Activated CD4-positive, alpha-beta memory T cell treated with anti-CD3 and anti-CD28 coated beads, Interleukin-2, amount 10 ng/mL, durations not matched to agents 7 days and 5 days (primary cell): ENCODE results near the gene MAGEC2. TPM values are rescaled to one million over a fixed set of nuclear protein-coding genes. Genes with fewer than 3 reads are reported as not detected.

Experiments used
- CTCF ChIA-PET: fragments of 350-600 bp; sonication (Branson Sonifier 250); formaldehyde crosslinking; loops from one replicate; lab custom pipeline; 2021; ENCODE audit warnings: antibody characterized with exemption, inconsistent platforms; lab: Charles Lee
- POLR2A ChIA-PET: fragments of 350-600 bp; sonication (Branson Sonifier 250); formaldehyde crosslinking; loops from one replicate; lab custom pipeline; 2021; ENCODE audit warnings: antibody characterized with exemption; lab: Charles Lee
- DNase-seq: peaks from one replicate; pipeline ENCODE4 v3.0.0-alpha.2; 2020
- H3K27ac Mint-ChIP-seq: one replicate; pipeline ENCODE4 v1.8.0; 2021; ENCODE audit warnings: mild to moderate bottlenecking, mixed read lengths
- H3K27me3 Mint-ChIP-seq: one replicate; pipeline ENCODE4 v1.8.0; 2021; ENCODE audit warnings: mixed read lengths
- H3K36me3 Mint-ChIP-seq: one replicate; pipeline ENCODE4 v1.8.0; 2021; ENCODE audit warnings: low read depth, mixed read lengths
- H3K4me1 Mint-ChIP-seq: one replicate; pipeline ENCODE4 v1.8.0; 2021; ENCODE audit warnings: mixed read lengths
- H3K4me3 Mint-ChIP-seq: one replicate; pipeline ENCODE4 v1.8.0; 2021; ENCODE audit warnings: mild to moderate bottlenecking, mixed read lengths
- H3K9me3 Mint-ChIP-seq: one replicate; pipeline ENCODE4 v1.8.0; 2021; ENCODE audit warnings: mixed read lengths
- total RNA-seq, 2 experiments: library from RNA; stranded (reverse); gene quantifications; one replicate each; pipeline ENCODE4 v1.2.3, GENCODE V29; 2021

MAGEC2 gene, protein sequence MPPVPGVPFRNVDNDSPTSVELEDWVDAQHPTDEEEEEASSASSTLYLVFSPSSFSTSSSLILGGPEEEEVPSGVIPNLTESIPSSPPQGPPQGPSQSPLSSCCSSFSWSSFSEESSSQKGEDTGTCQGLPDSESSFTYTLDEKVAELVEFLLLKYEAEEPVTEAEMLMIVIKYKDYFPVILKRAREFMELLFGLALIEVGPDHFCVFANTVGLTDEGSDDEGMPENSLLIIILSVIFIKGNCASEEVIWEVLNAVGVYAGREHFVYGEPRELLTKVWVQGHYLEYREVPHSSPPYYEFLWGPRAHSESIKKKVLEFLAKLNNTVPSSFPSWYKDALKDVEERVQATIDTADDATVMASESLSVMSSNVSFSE
- total RNA-seq: not detected

DNA sequence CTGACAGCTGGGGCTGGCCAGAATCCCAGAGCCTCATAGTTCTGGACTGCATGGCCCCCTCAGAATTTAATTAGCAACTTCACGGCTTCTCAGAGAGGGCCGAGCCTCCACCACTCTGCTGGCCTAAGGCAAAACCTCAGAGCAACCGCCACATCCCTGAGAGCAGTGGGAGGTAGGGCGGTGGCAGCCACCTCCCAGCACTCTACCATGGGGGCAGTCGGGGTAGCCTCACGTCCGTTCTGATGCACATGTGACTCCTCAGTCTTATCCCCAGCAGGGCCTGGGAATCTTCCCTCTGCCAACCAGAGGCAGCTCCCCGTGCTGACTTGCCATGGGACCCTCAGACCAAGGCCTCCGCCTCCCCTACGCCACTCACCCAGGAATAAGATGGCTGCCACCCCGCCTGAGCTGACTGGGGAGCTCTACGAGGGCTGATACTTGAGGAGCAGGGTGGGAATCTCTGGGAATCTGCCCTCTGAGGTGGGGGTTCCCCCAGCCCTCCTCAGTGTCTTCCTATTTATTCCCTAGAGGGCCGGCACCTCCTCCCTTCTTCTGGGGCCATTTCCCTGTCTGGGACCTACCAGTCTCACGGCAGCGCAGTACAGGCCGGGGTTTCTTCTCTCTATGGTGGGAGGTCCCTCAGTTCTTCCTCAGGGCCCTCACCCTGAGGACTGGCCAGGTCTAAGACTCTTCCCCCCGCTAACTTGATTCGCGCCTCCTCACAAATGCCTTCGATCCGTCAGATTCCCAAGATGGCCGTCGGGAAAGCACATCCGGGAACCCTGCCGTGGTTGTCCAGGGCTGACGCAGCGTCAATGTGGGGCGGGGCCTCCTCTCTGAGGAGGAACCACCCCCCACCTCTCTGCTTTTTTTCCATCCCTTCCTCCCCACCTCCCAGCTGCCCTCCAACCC is at the start of gene MAGEC2:
Gene MAGEC2, minus strand, starts transcription at position 769 of the 912 bp plus-strand sequence. CDS start 1,303 bp downstream, outside the sequence.
- Mint-ChIP-seq H3K9me3 (peaks cover 2% of the 10 kb centered on the region), H3K27ac (no peak within 1 kb of the TSS), H3K27me3 (no peaks in the 10 kb centered on the region), H3K4me1 (no peaks in the 10 kb centered on the region), H3K4me3 (no peak within 1 kb of the TSS), H3K36me3 (no peaks in the 10 kb centered on the region)
- CTCF ChIA-PET: no interaction called here
- DNase-seq: no peak
- POLR2A ChIA-PET: no interaction called here

GRCh38 chrX:142251680-142252079 is 46.6 kb upstream of the MAGEC2 start:
- no peak for DNase-seq
- H3K36me3 Mint-ChIP-seq: no peaks in the 10 kb centered on the region
- no peak overlapping the region for H3K4me3 Mint-ChIP-seq
- H3K27me3 Mint-ChIP-seq: no peaks in the 10 kb centered on the region
- no peaks in the 10 kb centered on the region for H3K4me1 Mint-ChIP-seq
- no peaks in the 10 kb centered on the region for H3K9me3 Mint-ChIP-seq
- POLR2A ChIA-PET: no interaction called here
- CTCF ChIA-PET: no interaction called here
- no peak overlapping the region for H3K27ac Mint-ChIP-seq

- H3K36me3 Mint-ChIP-seq: no peaks in the 10 kb centered on the region
- DNase-seq: no peak
- ChIA-PET CTCF (no interaction called here), POLR2A (no interaction called here)
- no peak overlapping the region for H3K27ac Mint-ChIP-seq
- H3K27me3 Mint-ChIP-seq: no peaks in the 10 kb centered on the region
- no peak overlapping the region for H3K4me3 Mint-ChIP-seq
- H3K9me3 Mint-ChIP-seq: no peaks in the 10 kb centered on the region
- no peaks in the 10 kb centered on the region for H3K4me1 Mint-ChIP-seq
Measured at GRCh38 chrX:142251202-142251601, 46.1 kb upstream of the MAGEC2 start.

GRCh38 chrX:142250502-142250901 is 45.4 kb upstream of the MAGEC2 start:
- Mint-ChIP-seq H3K27ac (no peak overlapping the region), H3K4me1 (no peaks in the 10 kb centered on the region), H3K9me3 (no peaks in the 10 kb centered on the region), H3K4me3 (no peak overlapping the region), H3K36me3 (no peaks in the 10 kb centered on the region), H3K27me3 (no peaks in the 10 kb centered on the region)
- POLR2A ChIA-PET: no interaction called here
- CTCF ChIA-PET: no interaction called here
- DNase-seq: no peak

DNA sequence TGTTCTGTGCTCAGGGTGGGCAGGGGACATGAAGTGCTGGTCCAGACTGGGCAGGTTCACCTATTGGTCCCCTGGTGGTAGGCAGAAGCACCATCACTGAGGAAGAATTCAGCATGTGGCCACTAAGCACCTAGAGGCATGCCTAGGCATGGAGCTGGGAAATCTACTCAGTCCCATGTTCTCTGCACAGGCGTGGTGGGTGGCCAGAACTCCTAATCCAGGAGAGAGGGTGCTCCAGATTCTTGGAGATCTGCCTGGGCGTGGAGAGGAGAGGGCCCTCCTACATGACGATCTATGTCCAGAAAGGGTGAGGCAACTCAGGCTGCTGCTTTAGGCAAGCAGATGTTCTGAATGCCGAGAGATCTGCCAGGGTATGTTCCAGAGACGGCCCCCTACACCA is 44.6 kb upstream of the MAGEC2 start:
- ChIA-PET POLR2A (no interaction called here), CTCF (no interaction called here)
- no peaks in the 10 kb centered on the region for H3K27me3 Mint-ChIP-seq
- H3K4me1 Mint-ChIP-seq: no peaks in the 10 kb centered on the region
- H3K36me3 Mint-ChIP-seq: no peaks in the 10 kb centered on the region
- no peak for DNase-seq
- H3K4me3 Mint-ChIP-seq: no peak overlapping the region
- no peak overlapping the region for H3K27ac Mint-ChIP-seq
- no peaks in the 10 kb centered on the region for H3K9me3 Mint-ChIP-seq

GRCh38 chrX:142244568-142244967 is 39.5 kb upstream of the MAGEC2 start:
- Mint-ChIP-seq H3K9me3 (no peaks in the 10 kb centered on the region), H3K27me3 (no peaks in the 10 kb centered on the region), H3K4me3 (no peak overlapping the region), H3K36me3 (no peaks in the 10 kb centered on the region), H3K27ac (no peak overlapping the region), H3K4me1 (no peaks in the 10 kb centered on the region)
- CTCF ChIA-PET: no interaction called here
- DNase-seq: no peak
- POLR2A ChIA-PET: no interaction called here

- POLR2A ChIA-PET: no interaction called here
- CTCF ChIA-PET: no interaction called here
- H3K4me1 Mint-ChIP-seq: no peaks in the 10 kb centered on the region
- DNase-seq: no peak
- no peaks in the 10 kb centered on the region for H3K36me3 Mint-ChIP-seq
- no peak overlapping the region for H3K27ac Mint-ChIP-seq
- no peaks in the 10 kb centered on the region for H3K27me3 Mint-ChIP-seq
- no peak overlapping the region for H3K4me3 Mint-ChIP-seq
- H3K9me3 Mint-ChIP-seq: no peaks in the 10 kb centered on the region
Measured at GRCh38 chrX:142238536-142238935, 33.4 kb upstream of the MAGEC2 start.

GRCh38 chrX:142233400-142233799 is 28.3 kb upstream of the MAGEC2 start:
- CTCF ChIA-PET: no interaction called here
- no peaks in the 10 kb centered on the region for H3K9me3 Mint-ChIP-seq
- DNase-seq: no peak
- H3K27me3 Mint-ChIP-seq: no peaks in the 10 kb centered on the region
- H3K4me1 Mint-ChIP-seq: no peaks in the 10 kb centered on the region
- H3K36me3 Mint-ChIP-seq: no peaks in the 10 kb centered on the region
- no peak overlapping the region for H3K4me3 Mint-ChIP-seq
- POLR2A ChIA-PET: no interaction called here
- no peak overlapping the region for H3K27ac Mint-ChIP-seq

GRCh38 chrX:142214081-142214480 is 9.0 kb upstream of the MAGEC2 start:
- no peak for DNase-seq
- ChIA-PET POLR2A (no interaction called here), CTCF (no interaction called here)
- Mint-ChIP-seq H3K36me3 (no peaks in the 10 kb centered on the region), H3K27ac (no peak overlapping the region), H3K27me3 (no peaks in the 10 kb centered on the region), H3K4me3 (no peak overlapping the region), H3K9me3 (no peaks in the 10 kb centered on the region), H3K4me1 (no peaks in the 10 kb centered on the region)

DNA sequence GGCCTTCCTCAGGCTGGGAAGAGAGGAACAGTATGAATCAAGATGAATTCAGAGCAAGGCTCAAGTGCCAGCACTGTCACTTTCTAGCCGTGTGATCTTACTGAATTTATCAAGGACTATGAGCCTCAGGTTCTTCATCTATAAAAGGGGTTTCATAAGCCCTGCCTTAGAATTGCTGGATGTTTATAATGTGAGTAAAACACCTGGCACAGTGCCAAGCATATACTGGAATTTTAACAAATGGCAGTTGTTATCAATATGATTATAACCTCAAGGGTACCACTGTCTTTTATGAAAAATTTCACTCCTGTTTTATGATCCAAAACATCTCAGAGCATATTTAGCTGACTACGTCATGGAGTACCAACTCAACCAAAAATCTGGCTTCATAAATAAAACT is 4.0 kb downstream of the MAGEC2 start:
- H3K9me3 Mint-ChIP-seq: peaks cover 2% of the 10 kb centered on the region
- DNase-seq: no peak
- no peak overlapping the region for H3K4me3 Mint-ChIP-seq
- ChIA-PET POLR2A (no interaction called here), CTCF (no interaction called here)
- H3K27ac Mint-ChIP-seq: no peak overlapping the region
- H3K36me3 Mint-ChIP-seq: no peaks in the 10 kb centered on the region
- H3K4me1 Mint-ChIP-seq: no peaks in the 10 kb centered on the region
- H3K27me3 Mint-ChIP-seq: no peaks in the 10 kb centered on the region

GRCh38 chrX:142186103-142186502 is 19.0 kb downstream of the MAGEC2 start:
- no peak overlapping the region for H3K4me3 Mint-ChIP-seq
- DNase-seq: no peak
- no peak overlapping the region for H3K27ac Mint-ChIP-seq
- no peaks in the 10 kb centered on the region for H3K27me3 Mint-ChIP-seq
- no peaks in the 10 kb centered on the region for H3K36me3 Mint-ChIP-seq
- no peaks in the 10 kb centered on the region for H3K4me1 Mint-ChIP-seq
- ChIA-PET CTCF (no interaction called here), POLR2A (no interaction called here)
- no peaks in the 10 kb centered on the region for H3K9me3 Mint-ChIP-seq

DNA sequence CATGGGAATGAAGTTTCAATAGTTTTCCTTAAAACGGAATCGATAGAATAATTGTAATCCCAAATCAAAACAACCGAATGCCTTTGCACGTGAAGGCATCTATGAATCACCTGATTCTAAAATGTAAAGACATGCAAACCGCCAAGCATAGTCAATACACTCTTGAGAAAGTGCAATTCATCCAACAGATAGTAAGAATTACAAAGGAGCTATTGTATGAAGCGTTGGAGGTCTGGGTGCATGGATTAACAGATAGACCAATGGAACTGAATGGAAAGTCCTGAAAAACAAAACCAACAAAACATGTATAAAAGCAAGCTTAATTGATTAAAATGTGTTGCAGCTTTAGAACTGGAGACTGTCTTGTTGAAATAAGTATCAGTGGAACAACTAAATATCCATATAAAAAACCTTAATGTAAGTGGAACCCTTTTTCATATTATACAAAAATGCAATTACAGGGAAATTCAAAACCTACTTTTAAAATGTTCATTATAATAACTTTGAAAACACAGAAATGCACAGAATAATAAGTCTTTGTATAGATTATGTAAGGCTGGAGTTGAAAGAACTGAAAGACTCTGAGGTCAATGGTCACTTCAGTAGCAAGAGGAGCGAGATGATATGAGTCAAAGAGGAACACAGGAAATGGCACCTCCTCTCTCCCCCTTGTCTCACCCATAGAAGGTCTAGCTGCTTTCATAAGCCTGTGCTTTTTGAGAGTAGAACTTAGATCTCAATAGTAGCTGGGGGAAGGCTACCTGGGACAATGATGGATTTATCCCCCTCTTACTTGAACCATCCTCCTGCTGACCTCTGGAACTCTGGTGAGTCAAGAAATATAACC is 20.1 kb downstream of the MAGEC2 start:
- POLR2A ChIA-PET: no interaction called here
- Mint-ChIP-seq H3K27ac (no peak overlapping the region), H3K9me3 (no peaks in the 10 kb centered on the region), H3K27me3 (no peaks in the 10 kb centered on the region), H3K4me3 (no peak overlapping the region), H3K36me3 (no peaks in the 10 kb centered on the region), H3K4me1 (no peaks in the 10 kb centered on the region)
- CTCF ChIA-PET: no interaction called here
- DNase-seq: no peak

DNA sequence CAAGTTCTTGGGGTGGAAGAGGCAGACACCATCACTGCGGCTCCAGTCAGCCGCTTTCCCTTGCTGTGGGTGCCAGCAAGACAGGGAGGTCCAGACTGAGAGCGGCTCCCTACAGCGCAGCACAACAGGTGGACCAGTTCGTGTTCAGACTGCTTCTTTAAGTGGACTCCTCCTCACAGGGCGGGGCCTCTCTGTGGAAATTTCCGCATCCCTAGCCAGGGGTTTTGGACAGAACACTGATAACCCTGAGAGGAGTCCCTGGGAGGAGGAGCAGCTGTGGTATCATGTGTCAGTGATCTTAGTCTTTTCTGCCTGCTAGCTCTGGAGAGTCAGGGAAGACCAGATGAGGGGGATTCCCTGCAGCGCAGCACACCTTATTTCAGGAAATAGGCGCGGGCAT is 48.5 kb downstream of the MAGEC2 start:
- H3K9me3 Mint-ChIP-seq: no peaks in the 10 kb centered on the region
- no peak overlapping the region for H3K4me3 Mint-ChIP-seq
- no peaks in the 10 kb centered on the region for H3K36me3 Mint-ChIP-seq
- ChIA-PET CTCF (no interaction called here), POLR2A (no interaction called here)
- H3K4me1 Mint-ChIP-seq: no peaks in the 10 kb centered on the region
- H3K27ac Mint-ChIP-seq: no peak overlapping the region
- no peak for DNase-seq
- H3K27me3 Mint-ChIP-seq: no peaks in the 10 kb centered on the region
